Measurements from ENCODE around the gene SLC26A5. TPM values are rescaled to one million over a fixed set of nuclear protein-coding genes. Genes with fewer than 3 reads are reported as not detected.

Gene SLC26A5
- polyA plus RNA-seq, 4 donors: 0.03 to 0.12 TPM; not detected in 2

GRCh38 chr7:103395071-103395470, 50.9 kb downstream of the SLC26A5 start:
- 7 to 39% (median 28%) methylated on average over 1 of the region's 1 CpG for WGBS, 3 donors
- FAIRE-seq (no peak), DNase-seq (peak in 1 of 2 donors; percentile 61)
- Histone ChIP-seq H3K4me3 (ENCODE audit: low read depth in 1 of 3, low read length in 3 of 3) (no peak overlapping the region), H3K27me3 (ENCODE audit: control insufficient read depth in 3 of 3, insufficient read depth in 3 of 3, low read length in 3 of 3) (no peaks in the 10 kb centered on the region), H3K27ac (ENCODE audit: low read depth in 1 of 3, low read length in 2 of 3) (no peak overlapping the region), H3K4me1 (ENCODE audit: control insufficient read depth in 3 of 3, insufficient read depth in 2 of 3, low read depth in 1 of 3, low read length in 2 of 3) (no peaks in the 10 kb centered on the region), H3K9me3 (ENCODE audit: control insufficient read depth in 2 of 2, insufficient read depth in 1 of 2, low read depth in 1 of 2, low read length in 1 of 2) (no peaks in the 10 kb centered on the region), H3K36me3 (ENCODE audit: control insufficient read depth in 3 of 3, insufficient read depth in 2 of 3, low read depth in 1 of 3, low read length in 3 of 3) (no peaks in the 10 kb centered on the region)

DNA sequence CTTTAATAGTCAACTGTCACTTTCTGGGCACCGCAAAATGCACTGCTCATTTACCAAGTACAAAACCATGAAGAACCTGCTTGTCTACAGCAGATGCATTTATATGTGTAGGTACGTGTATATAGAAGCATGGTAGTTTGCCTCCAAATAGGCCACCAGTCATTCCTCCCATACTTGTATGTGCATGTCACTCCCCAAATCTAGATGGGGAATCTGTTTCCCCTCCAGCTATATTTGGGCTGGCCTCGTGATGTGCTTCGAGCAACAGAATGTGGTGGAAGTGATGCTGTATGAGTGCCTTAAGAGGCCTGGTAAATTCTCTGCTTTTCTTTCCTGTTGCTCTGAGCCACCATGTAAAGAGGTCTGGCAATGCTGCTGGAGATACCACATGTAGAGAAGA, 51.4 kb downstream of the SLC26A5 start:
- Histone ChIP-seq H3K27me3 (ENCODE audit: control insufficient read depth in 3 of 3, insufficient read depth in 3 of 3, low read length in 3 of 3) (no peaks in the 10 kb centered on the region), H3K4me1 (ENCODE audit: control insufficient read depth in 3 of 3, insufficient read depth in 2 of 3, low read depth in 1 of 3, low read length in 2 of 3) (no peaks in the 10 kb centered on the region), H3K27ac (ENCODE audit: low read depth in 1 of 3, low read length in 2 of 3) (no peak overlapping the region), H3K36me3 (ENCODE audit: control insufficient read depth in 3 of 3, insufficient read depth in 2 of 3, low read depth in 1 of 3, low read length in 3 of 3) (no peaks in the 10 kb centered on the region), H3K4me3 (ENCODE audit: low read depth in 1 of 3, low read length in 3 of 3) (no peak overlapping the region), H3K9me3 (ENCODE audit: control insufficient read depth in 2 of 2, insufficient read depth in 1 of 2, low read depth in 1 of 2, low read length in 1 of 2) (no peaks in the 10 kb centered on the region)
- FAIRE-seq (no peak), DNase-seq (no peak)
- 89 to 96% (median 91%) methylated on average over 4 of the region's 4 CpGs for WGBS, 3 donors

DNA sequence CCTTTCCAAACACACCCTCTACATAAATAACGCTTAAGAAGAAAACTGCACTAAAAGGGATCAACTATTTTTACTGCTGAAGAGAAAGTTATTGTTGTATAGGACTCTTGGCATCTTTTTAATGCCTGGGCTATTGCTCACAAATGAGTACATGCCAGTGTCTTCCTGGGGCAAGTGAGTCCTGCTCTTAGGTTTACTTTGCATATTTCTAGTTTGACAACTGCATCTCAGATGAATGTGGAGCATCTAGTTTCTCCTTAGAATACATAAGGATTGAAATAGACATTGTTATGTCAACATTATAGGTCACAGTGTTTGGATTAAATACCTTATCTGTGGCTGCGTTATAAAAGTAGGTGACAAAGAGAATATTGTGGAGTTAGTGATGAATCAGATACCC, 54.0 kb downstream of the SLC26A5 start:
- no peak for FAIRE-seq
- 27 to 61% (median 42%) methylated on average over 2 of the region's 2 CpGs for WGBS, 3 donors
- no peaks in the 10 kb centered on the region for H3K9me3 ChIP-seq (ENCODE audit: control insufficient read depth in 2 of 2, insufficient read depth in 1 of 2, low read depth in 1 of 2, low read length in 1 of 2)

DNA sequence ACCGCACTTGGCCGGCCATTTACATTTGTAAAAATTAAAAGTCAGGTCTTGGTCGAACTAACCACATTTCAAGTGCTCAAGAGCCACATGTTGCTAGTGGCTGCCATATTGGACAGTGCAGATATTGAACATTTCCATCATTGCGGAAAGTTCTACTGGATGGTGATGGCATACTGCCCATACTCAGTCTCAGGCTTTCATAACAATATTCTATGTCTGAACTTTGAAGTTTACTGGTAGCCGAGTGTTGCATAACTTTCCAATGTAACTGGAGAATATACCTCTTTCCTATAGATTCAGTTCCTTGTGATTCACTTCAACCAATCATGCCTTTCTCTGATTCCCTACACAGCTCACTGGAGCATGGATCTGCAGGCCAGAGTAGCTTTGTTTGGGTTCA, 54.9 kb downstream of the SLC26A5 start:
- H3K27ac ChIP-seq (ENCODE audit: low read depth in 1 of 3, low read length in 2 of 3): no peak overlapping the region
- H3K4me1 ChIP-seq (ENCODE audit: control insufficient read depth in 3 of 3, insufficient read depth in 2 of 3, low read depth in 1 of 3, low read length in 2 of 3): no peaks in the 10 kb centered on the region
- no peaks in the 10 kb centered on the region for H3K27me3 ChIP-seq (ENCODE audit: control insufficient read depth in 3 of 3, insufficient read depth in 3 of 3, low read length in 3 of 3)
- H3K36me3 ChIP-seq (ENCODE audit: control insufficient read depth in 3 of 3, insufficient read depth in 2 of 3, low read depth in 1 of 3, low read length in 3 of 3): no peaks in the 10 kb centered on the region
- no peak for FAIRE-seq
- no peak for DNase-seq
- no peaks in the 10 kb centered on the region for H3K9me3 ChIP-seq (ENCODE audit: control insufficient read depth in 2 of 2, insufficient read depth in 1 of 2, low read depth in 1 of 2, low read length in 1 of 2)
- no peak overlapping the region for H3K4me3 ChIP-seq (ENCODE audit: low read depth in 1 of 3, low read length in 3 of 3)
- WGBS, 3 donors: 92 to 94% (median 94%) methylated on average over 5 of the region's 5 CpGs

More for the DNA sequence above, 54.0 kb downstream of the SLC26A5 start:
- H3K27me3 ChIP-seq (ENCODE audit: control insufficient read depth in 3 of 3, insufficient read depth in 3 of 3, low read length in 3 of 3): no peaks in the 10 kb centered on the region
- H3K4me3 ChIP-seq (ENCODE audit: low read depth in 1 of 3, low read length in 3 of 3): no peak overlapping the region
- H3K27ac ChIP-seq (ENCODE audit: low read depth in 1 of 3, low read length in 2 of 3): no peak overlapping the region
- H3K4me1 ChIP-seq (ENCODE audit: control insufficient read depth in 3 of 3, insufficient read depth in 2 of 3, low read depth in 1 of 3, low read length in 2 of 3): no peaks in the 10 kb centered on the region
- DNase-seq: peak in 1 of 2 donors; percentile 29
- no peaks in the 10 kb centered on the region for H3K36me3 ChIP-seq (ENCODE audit: control insufficient read depth in 3 of 3, insufficient read depth in 2 of 3, low read depth in 1 of 3, low read length in 3 of 3)

DNA sequence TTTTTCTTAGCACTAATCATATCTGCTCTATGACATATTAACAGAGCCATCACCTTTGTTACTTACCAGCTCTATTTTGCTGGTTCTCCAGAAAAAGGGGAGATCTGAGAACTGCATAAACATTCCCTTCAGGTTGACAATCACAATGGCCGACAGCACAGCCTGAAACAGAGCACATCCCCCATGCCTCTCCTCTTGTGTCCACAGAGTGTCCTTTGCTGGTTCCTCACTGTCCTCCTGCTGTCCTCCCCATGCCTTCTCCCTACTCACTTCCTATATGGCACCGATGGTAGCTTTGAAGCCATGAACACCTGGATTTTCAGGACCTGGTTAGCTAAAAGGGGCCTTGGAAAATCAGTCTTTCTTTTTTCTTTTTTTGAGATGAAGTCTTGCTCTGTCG, 56.7 kb downstream of the SLC26A5 start:
- WGBS, 3 donors: 81 to 92% (median 88%) methylated on average over 3 of the region's 3 CpGs
- FAIRE-seq: no peak

GRCh38 chr7:103388469-103389140, 57.4 kb downstream of the SLC26A5 start:
- Histone ChIP-seq H3K27me3 (ENCODE audit: control insufficient read depth in 3 of 3, insufficient read depth in 3 of 3, low read length in 3 of 3) (no peaks in the 10 kb centered on the region), H3K36me3 (ENCODE audit: control insufficient read depth in 3 of 3, insufficient read depth in 2 of 3, low read depth in 1 of 3, low read length in 3 of 3) (no peaks in the 10 kb centered on the region), H3K4me3 (ENCODE audit: low read depth in 1 of 3, low read length in 3 of 3) (no peak overlapping the region), H3K27ac (ENCODE audit: low read depth in 1 of 3, low read length in 2 of 3) (no peak overlapping the region), H3K9me3 (ENCODE audit: control insufficient read depth in 2 of 2, insufficient read depth in 1 of 2, low read depth in 1 of 2, low read length in 1 of 2) (no peaks in the 10 kb centered on the region), H3K4me1 (ENCODE audit: control insufficient read depth in 3 of 3, insufficient read depth in 2 of 3, low read depth in 1 of 3, low read length in 2 of 3) (no peaks in the 10 kb centered on the region)
- 36 to 65% (median 55%) methylated on average over 4 of the region's 4 CpGs for WGBS, 3 donors
- DNase-seq: peak; percentile 23 to 67
- FAIRE-seq: no peak

More for the DNA sequence above, 56.7 kb downstream of the SLC26A5 start:
- Histone ChIP-seq H3K27ac (ENCODE audit: low read depth in 1 of 3, low read length in 2 of 3) (no peak overlapping the region), H3K9me3 (ENCODE audit: control insufficient read depth in 2 of 2, insufficient read depth in 1 of 2, low read depth in 1 of 2, low read length in 1 of 2) (no peaks in the 10 kb centered on the region), H3K27me3 (ENCODE audit: control insufficient read depth in 3 of 3, insufficient read depth in 3 of 3, low read length in 3 of 3) (no peaks in the 10 kb centered on the region), H3K4me3 (ENCODE audit: low read depth in 1 of 3, low read length in 3 of 3) (no peak overlapping the region), H3K4me1 (ENCODE audit: control insufficient read depth in 3 of 3, insufficient read depth in 2 of 3, low read depth in 1 of 3, low read length in 2 of 3) (no peaks in the 10 kb centered on the region), H3K36me3 (ENCODE audit: control insufficient read depth in 3 of 3, insufficient read depth in 2 of 3, low read depth in 1 of 3, low read length in 3 of 3) (no peaks in the 10 kb centered on the region)
- DNase-seq: no peak

DNA sequence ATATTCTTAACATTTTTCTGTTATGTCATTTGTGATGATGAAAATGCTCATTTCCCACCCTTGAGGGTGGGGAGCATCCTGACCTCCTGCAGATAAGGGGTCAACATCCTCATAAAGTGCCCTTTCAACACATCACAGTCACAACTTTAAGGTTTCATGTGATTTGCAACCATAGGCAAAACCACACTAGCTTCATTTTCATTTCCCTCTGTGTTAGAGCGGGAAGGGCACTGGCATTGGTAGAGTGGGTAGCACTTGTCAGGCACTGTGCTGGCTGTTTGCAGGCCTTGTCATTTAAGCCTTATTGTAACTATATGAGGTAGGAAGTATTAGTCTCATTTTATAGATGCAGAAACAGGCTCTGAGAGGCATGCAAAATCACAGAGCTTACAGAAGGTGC, 58.8 kb downstream of the SLC26A5 start:
- DNase-seq: no peak
- WGBS, 3 donors: 74 to 78% (median 76%) methylated on average over 1 of the region's 1 CpG
- no peaks in the 10 kb centered on the region for H3K4me1 ChIP-seq (ENCODE audit: control insufficient read depth in 3 of 3, insufficient read depth in 2 of 3, low read depth in 1 of 3, low read length in 2 of 3)
- FAIRE-seq: no peak
- no peaks in the 10 kb centered on the region for H3K27me3 ChIP-seq (ENCODE audit: control insufficient read depth in 3 of 3, insufficient read depth in 3 of 3, low read length in 3 of 3)
- no peaks in the 10 kb centered on the region for H3K9me3 ChIP-seq (ENCODE audit: control insufficient read depth in 2 of 2, insufficient read depth in 1 of 2, low read depth in 1 of 2, low read length in 1 of 2)
- H3K36me3 ChIP-seq (ENCODE audit: control insufficient read depth in 3 of 3, insufficient read depth in 2 of 3, low read depth in 1 of 3, low read length in 3 of 3): no peaks in the 10 kb centered on the region
- no peak overlapping the region for H3K27ac ChIP-seq (ENCODE audit: low read depth in 1 of 3, low read length in 2 of 3)
- H3K4me3 ChIP-seq (ENCODE audit: low read depth in 1 of 3, low read length in 3 of 3): no peak overlapping the region

DNA sequence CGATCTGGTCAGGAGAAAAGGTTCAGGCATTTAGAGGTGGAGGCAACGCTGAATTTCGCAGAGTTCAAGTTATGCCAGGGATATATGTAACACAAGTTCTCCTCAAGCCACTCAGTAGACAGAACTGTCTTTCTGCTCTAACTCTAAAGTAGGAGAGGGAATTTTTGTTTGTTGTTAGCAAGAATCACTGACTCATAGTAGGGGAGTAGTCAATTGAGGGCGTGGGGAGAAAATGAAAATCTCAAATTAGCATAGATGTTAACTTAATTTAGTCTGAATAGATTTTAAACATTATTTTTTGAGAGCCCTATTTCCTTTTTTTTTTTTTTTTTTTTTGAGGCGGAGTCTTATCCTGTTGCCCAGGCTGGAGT, 64.0 kb downstream of the SLC26A5 start:
- 83 to 86% (median 85%) methylated on average over 4 to 5 of the region's 5 CpGs for WGBS, 3 donors
- no peak for FAIRE-seq
- H3K4me3 ChIP-seq (ENCODE audit: low read depth in 1 of 3, low read length in 3 of 3): no peak overlapping the region
- no peak overlapping the region for H3K27ac ChIP-seq (ENCODE audit: low read depth in 1 of 3, low read length in 2 of 3)
- H3K9me3 ChIP-seq (ENCODE audit: control insufficient read depth in 2 of 2, insufficient read depth in 1 of 2, low read depth in 1 of 2, low read length in 1 of 2): no peaks in the 10 kb centered on the region
- no peak for DNase-seq
- no peaks in the 10 kb centered on the region for H3K4me1 ChIP-seq (ENCODE audit: control insufficient read depth in 3 of 3, insufficient read depth in 2 of 3, low read depth in 1 of 3, low read length in 2 of 3)
- H3K27me3 ChIP-seq (ENCODE audit: control insufficient read depth in 3 of 3, insufficient read depth in 3 of 3, low read length in 3 of 3): no peaks in the 10 kb centered on the region
- H3K36me3 ChIP-seq (ENCODE audit: control insufficient read depth in 3 of 3, insufficient read depth in 2 of 3, low read depth in 1 of 3, low read length in 3 of 3): no peaks in the 10 kb centered on the region
